ENCODE measurements around the gene RPRD1B. TPM values are rescaled to one million over a fixed set of nuclear protein-coding genes. Genes with fewer than 3 reads are reported as not detected.
A peak's percentile ranks its signal among the peaks of the same experiment; 100 is the strongest.

RPRD1B gene
- polyA plus RNA-seq, 2 of the 4 experiments (the other 2 are of a cell fraction): 16.4 to 28.4 TPM

GRCh38 chr20:38130687-38131587 is 97.4 kb downstream of the RPRD1B start:
- Histone ChIP-seq H3K27ac (peak overlapping the region in 1 of 2 experiments; percentile 22; a peak in 2 of 6 replicates), H3K9me3 (no peaks in the 10 kb centered on the region), H3K4me3 (no peak overlapping the region), H3K4me1 (peaks cover 48% of the 10 kb centered on the region), H3K4me2 (no peak overlapping the region)
- no peak for DNase-seq (ENCODE audit: low read depth in 1 of 2, low spot score in 1 of 2)
- WGBS (ENCODE audit: missing lambda C conversion rate): 85% methylated on average over 16 of the region's 19 CpGs
- no peak for FAIRE-seq
- no peak for TF ChIP-seq FOXS1 (CRISPR knock-in tag; IDR thresholded peaks at IDR 0.05)
- TF ChIP-seq POLR2AphosphoS2 (conservative IDR thresholded peaks at IDR 0.05; ENCODE audit: low read length): peak; percentile 82
- TF ChIP-seq FOSL2 (IDR thresholded peaks at IDR 0.05): no peak
- TF ChIP-seq FOSL2 (CRISPR knock-in tag; IDR thresholded peaks at IDR 0.05): no peak
- 0 out of 5 replicates have a peak, but pooled peaks of 1 of the 2 experiments have one; percentile 24 for TF ChIP-seq JUN (IDR thresholded peaks at IDR 0.05)
- TF ChIP-seq RFX5 (IDR thresholded peaks at IDR 0.05): no peak
- POLR2A ChIA-PET: interaction anchor here (0.8 kb wide), 1 partner anchor 13 kb away, joined by 4 read pairs; no protein-coding TSS in a partner anchor
- CTCF ChIA-PET: interaction anchor here (1.0 to 7.7 kb wide), 9 partner anchors 10 to 91 kb away, joined by 3 to 57 read pairs (median 6); no protein-coding TSS in a partner anchor
- no peak for ATAC-seq

DNA sequence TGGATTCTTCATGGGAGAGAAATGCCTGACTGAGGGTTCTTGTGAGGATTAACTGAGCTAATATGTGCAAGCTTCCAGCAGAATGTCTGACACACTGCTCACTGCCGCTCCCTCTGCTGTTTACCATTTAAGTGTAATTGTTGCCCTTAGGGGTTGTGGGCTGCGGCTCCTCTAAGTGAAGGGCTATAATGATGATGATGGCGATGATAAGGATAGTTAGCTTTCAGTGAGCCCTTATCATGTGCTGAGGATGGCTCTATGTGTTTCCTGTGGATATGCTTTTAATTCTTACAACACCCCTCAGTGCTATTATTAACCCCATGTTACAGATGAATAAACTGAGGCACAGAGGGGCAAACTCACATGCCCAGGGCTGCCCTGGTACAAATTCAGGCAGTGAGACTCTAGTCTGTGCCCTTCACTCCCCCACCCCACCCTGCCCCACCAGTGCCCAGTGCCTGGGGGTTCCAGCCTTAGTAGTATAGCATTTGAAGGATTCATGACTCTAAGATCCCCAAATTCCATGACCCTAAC is 98.1 kb downstream of the RPRD1B start:
- no peak for ATAC-seq
- ChIA-PET POLR2A (interaction anchor here (0.8 kb wide), 1 partner anchor 12 kb away, joined by 4 read pairs; no protein-coding TSS in a partner anchor), CTCF (interaction anchor here (1.5 to 7.7 kb wide), 7 partner anchors 11 to 90 kb away, joined by 4 to 57 read pairs (median 7); no protein-coding TSS in a partner anchor)
- Histone ChIP-seq H3K4me1 (peaks cover 48% of the 10 kb centered on the region), H3K27ac (peak overlapping the region in 1 of 2 experiments; percentile 22; a peak in 2 of 6 replicates), H3K9me3 (no peaks in the 10 kb centered on the region), H3K4me3 (no peak overlapping the region), H3K4me2 (no peak overlapping the region)
- no peak for TF ChIP-seq TFCP2L1 (CRISPR knock-in tag; IDR thresholded peaks at IDR 0.05)
- TF ChIP-seq RAD21 (conservative IDR thresholded peaks at IDR 0.05 in 1 of 2, IDR thresholded peaks at IDR 0.05 in 1 of 2): no peak
- TF ChIP-seq POLR2AphosphoS2 (conservative IDR thresholded peaks at IDR 0.05; ENCODE audit: low read length): 0 out of 2 replicates have a peak, but pooled peaks have one; percentile 7
- TF ChIP-seq SMC3 (IDR thresholded peaks at IDR 0.05): no peak
- FAIRE-seq: no peak
- WGBS (ENCODE audit: missing lambda C conversion rate): 73% methylated on average over 3 of the region's 3 CpGs
- no peak for DNase-seq (ENCODE audit: low read depth in 1 of 2, low spot score in 1 of 2)

- peak overlapping the region in 1 of 2 experiments; percentile 22; a peak in 1 of 6 replicates for H3K27ac ChIP-seq
- FAIRE-seq (no peak), DNase-seq (ENCODE audit: low read depth in 1 of 2, low spot score in 1 of 2) (no peak), ATAC-seq (no peak)
- H3K9me3 ChIP-seq: no peaks in the 10 kb centered on the region
- ChIA-PET POLR2A (interaction anchor here (0.6 to 1.1 kb wide), 2 partner anchors 83 to 86 kb away, joined by 4 to 6 read pairs; no protein-coding TSS in a partner anchor), CTCF (interaction anchor here (1.5 to 7.7 kb wide), 7 partner anchors 11 to 89 kb away, joined by 3 to 57 read pairs (median 5); no protein-coding TSS in a partner anchor)
- no peak overlapping the region for H3K4me3 ChIP-seq
- no peak overlapping the region for H3K4me2 ChIP-seq
- H3K4me1 ChIP-seq: peaks cover 43% of the 10 kb centered on the region
- TF ChIP-seq PBX3 (IDR thresholded peaks at IDR 0.05): no peak
- TF ChIP-seq MAZ (IDR thresholded peaks at IDR 0.05; ENCODE audit: borderline replicate concordance, low read depth, low read length): no peak
- no peak for TF ChIP-seq NFE2L2 (conservative IDR thresholded peaks at IDR 0.05; ENCODE audit: low read length)
- no peak for TF ChIP-seq EHMT2 (IDR thresholded peaks at IDR 0.05; ENCODE audit: low read depth)
- TF ChIP-seq RNF2 (IDR thresholded peaks at IDR 0.05; ENCODE audit: borderline replicate concordance, low read depth): no peak
- no peak for TF ChIP-seq BCL3 (IDR thresholded peaks at IDR 0.05)
- TF ChIP-seq CHD4 (IDR thresholded peaks at IDR 0.05; ENCODE audit: borderline replicate concordance): no peak
- TF ChIP-seq ESRRA (IDR thresholded peaks at IDR 0.05; ENCODE audit: borderline replicate concordance, low read length): no peak
- no peak for TF ChIP-seq KDM1A (IDR thresholded peaks at IDR 0.05; ENCODE audit: low read depth)
- TF ChIP-seq POLR2AphosphoS2 (conservative IDR thresholded peaks at IDR 0.05; ENCODE audit: low read length): no peak
- no peak for TF ChIP-seq CEBPB (IDR thresholded peaks at IDR 0.05)
- TF ChIP-seq, protein P1, sequence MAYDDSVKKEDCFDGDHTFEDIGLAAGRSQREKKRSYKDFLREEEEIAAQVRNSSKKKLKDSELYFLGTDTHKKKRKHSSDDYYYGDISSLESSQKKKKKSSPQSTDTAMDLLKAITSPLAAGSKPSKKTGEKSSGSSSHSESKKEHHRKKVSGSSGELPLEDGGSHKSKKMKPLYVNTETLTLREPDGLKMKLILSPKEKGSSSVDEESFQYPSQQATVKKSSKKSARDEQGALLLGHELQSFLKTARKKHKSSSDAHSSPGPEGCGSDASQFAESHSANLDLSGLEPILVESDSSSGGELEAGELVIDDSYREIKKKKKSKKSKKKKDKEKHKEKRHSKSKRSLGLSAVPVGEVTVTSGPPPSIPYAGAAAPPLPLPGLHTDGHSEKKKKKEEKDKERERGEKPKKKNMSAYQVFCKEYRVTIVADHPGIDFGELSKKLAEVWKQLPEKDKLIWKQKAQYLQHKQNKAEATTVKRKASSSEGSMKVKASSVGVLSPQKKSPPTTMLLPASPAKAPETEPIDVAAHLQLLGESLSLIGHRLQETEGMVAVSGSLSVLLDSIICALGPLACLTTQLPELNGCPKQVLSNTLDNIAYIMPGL (CRISPR knock-in tag; IDR thresholded peaks at IDR 0.05; ENCODE audit: borderline replicate concordance): no peak
- TF ChIP-seq FOXS1 (CRISPR knock-in tag; IDR thresholded peaks at IDR 0.05): no peak
- TF ChIP-seq KDM5A (IDR thresholded peaks at IDR 0.05): no peak
- TF ChIP-seq RCOR1 (IDR thresholded peaks at IDR 0.05; ENCODE audit: low read depth, low read length): no peak
- TF ChIP-seq BHLHE40 (IDR thresholded peaks at IDR 0.05; ENCODE audit: low read depth, low read length): no peak
- TF ChIP-seq, protein P2, sequence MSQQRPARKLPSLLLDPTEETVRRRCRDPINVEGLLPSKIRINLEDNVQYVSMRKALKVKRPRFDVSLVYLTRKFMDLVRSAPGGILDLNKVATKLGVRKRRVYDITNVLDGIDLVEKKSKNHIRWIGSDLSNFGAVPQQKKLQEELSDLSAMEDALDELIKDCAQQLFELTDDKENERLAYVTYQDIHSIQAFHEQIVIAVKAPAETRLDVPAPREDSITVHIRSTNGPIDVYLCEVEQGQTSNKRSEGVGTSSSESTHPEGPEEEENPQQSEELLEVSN (IDR thresholded peaks at IDR 0.05; ENCODE audit: borderline replicate concordance, low read depth): no peak
- TF ChIP-seq TFCP2L1 (CRISPR knock-in tag; IDR thresholded peaks at IDR 0.05): no peak
- WGBS (ENCODE audit: missing lambda C conversion rate): 89% methylated on average over 26 of the region's 26 CpGs
Observed at GRCh38 chr20:38132156-38132909, 98.8 kb downstream of the RPRD1B start.

Measured in A549 (cell line).